SK-N-DZ (cell line): Measurements from ENCODE around the gene SORCS1.

Experiments
- DNase-seq: peaks from one replicate; pipeline ENCODE4 v3.0.0-alpha.2; 2015; ENCODE audit warnings: low spot score

SORCS1 gene

DNA sequence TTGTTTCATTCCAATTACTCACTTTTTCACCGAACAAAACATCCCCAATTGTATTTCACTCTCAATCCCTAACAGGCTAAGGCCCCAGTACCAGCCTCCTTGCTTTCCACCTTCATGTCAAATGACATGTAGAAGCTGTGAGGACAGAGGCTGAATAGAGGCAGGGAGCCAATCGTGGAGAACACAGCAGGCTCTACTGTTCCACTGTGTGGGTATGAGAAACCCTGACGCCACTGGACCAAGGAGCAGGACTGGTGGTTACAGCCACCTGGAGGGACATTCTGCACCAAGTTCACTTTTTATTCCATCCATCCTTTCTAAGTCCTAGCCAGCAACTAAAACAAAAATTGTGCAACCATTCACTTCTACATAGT lies 502.8 kb downstream of the SORCS1 start:
- DNase-seq = no peak

DNA sequence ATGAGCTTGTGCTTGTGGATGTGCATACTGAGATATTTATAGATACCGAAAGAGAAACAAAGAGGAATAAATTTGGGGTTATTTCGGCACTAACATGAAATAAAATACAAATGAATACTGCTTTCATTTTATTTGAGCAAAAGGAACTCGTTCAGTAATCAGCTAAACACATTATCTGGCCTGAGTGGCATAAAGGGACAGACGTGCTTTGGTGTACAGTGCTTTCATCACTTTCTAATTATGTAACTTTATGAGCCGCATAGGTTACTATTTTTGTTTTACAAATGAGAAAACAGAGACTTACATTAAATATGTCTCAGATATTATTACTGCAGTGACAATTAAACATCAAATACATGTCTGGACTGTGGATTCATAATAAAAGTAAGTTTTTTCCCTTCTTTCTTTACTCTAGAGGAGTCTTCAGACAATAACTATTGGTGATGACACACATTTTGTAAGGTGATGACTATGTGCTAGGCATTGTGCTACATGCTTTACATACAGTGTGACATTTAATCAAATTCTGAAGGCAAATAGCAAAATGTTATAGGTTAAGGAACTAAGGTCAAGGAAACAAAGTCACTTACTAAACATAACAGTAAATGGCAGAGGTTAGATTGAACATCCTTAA lies 503.3 kb downstream of the SORCS1 start:
- DNase-seq = no peak

DNA sequence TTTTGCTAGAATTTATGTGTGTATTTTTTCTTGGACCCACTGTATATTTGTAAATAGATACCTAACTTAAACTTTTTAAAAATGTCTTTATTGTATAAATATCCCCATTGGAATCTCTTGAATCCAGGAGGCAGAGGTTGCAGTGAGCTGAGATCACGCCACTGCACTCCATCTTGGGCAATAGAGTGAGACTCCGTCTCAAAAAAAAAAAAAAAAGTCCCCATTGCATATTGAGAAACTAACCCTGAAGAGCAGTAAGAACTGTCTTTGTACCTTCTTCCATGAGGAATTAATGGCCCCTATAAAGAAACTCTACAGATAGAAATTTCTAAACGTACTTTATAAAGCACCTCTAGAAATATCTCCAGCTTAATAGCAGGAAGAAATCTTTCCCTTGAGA lies 504.0 kb downstream of the SORCS1 start:
- no peak for DNase-seq

DNA sequence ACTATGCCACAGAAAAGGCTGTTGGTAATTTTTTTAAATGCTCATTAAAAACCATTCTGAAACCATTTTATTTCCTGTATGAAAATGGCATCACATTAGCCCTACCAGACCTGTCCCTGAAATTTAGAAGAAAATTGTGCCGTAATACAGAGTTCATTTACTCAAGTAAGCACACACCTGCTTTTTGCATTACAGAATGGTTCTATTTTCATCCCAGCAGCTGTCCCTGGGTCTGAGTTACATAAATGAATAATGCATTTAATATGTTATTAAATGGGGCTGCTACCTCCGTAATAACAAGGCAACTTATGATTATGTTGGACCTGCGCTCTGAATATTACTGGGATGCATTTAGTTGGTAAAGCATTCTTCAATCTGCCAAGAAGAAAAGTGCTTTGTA lies 508.9 kb downstream of the SORCS1 start:
- DNase-seq = no peak

DNA sequence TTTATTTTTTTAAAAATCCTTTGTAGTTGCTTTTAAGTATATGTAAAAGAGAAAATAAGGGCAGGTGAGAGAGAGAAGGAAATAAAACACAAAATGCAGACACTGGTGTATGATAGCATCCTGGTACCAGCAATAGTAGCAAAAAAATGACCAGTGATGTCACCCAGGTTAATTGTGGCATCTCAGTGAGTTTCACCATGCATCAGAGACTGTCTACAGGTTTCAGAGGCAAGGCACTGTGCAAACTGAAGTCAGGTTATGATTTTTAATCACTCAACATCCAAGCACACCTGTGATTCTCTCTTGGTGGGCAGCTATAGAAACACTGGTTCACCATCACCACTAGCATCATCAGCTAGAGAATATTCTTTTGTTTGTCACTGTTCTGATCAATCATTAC lies 509.3 kb downstream of the SORCS1 start:
- DNase-seq = no peak

DNA sequence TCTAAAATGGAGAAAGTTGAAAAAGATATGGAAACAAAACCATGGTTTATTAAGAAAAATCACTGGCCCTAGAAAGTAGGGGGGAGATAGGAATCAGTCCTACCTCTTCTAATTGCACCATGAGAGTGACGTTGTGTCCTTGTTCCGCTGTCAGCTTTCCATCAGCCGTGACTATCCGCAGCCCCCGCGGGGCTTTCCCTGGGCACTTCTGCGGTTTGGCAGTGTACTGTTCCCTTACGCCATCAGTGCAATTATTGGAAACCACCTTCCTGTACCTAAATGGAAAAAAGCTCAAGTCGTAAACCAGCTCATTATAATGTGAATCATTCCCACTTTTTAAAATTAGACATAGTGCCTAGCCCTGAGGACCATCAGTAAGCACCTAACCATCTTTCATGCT lies 512.2 kb downstream of the SORCS1 start:
- DNase-seq = no peak

DNA sequence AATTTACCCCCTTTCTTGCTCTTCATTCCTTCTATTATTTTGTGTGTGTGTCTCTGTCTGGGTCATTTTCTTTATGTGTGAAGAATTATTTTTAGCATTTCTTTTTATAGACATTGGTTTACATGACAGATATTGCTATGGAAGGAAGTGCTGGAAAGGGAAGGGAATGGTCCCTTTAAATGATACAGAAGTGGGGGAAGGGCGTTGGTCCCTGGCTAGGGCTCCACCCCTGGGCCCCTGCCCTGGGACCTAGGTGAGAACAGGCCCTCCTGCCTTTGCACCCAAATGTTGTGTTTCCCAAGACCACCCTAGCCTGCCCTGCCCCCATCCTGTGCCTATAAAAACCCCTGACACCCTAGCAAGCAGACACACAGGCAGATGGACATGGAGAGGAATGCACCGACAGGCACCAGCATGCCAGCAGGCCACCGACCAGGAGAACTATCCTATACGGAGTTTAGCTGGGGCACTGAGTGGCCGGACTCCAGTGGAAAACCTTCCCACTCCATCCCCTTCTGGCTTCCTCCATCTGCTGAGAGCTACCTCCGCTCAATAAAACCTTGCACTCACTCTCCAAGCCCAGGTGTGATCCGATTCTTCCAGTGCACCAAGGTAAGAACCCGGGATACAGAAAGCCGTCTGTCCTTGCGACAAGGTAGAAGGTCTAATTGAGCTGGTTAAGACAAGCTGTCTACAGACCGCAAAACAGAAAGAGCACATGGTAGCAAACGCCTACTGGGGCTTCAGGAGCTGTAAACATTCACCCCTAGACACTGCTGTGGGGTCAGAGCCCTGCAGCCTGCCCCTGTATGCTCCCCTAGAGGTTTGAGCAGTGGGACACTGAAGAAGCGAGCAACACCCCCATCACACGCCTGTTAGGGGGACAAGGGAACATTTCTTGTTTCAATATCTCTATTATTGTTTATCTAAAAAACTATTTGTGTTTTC lies 515.7 kb downstream of the SORCS1 start:
- no peak for DNase-seq

DNA sequence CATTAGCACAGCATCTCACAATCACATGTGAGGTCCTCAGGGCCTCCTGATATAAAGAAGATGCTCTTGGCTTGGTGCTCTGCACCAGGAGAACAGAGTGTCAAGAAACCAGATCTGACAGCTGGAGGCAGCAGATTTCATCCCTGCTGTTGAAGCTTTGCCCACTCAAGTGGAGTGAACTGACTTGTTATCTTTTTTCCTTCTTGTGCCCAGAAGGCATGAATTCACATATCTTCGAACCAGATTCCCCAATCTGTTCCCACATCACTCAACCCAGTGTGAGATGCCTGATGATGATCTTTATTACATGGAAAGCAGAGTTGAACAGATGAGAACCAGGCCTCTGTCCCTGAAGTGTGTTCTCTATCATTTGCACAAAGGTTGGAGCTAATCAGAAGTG lies 521.0 kb downstream of the SORCS1 start:
- no peak for DNase-seq

DNA sequence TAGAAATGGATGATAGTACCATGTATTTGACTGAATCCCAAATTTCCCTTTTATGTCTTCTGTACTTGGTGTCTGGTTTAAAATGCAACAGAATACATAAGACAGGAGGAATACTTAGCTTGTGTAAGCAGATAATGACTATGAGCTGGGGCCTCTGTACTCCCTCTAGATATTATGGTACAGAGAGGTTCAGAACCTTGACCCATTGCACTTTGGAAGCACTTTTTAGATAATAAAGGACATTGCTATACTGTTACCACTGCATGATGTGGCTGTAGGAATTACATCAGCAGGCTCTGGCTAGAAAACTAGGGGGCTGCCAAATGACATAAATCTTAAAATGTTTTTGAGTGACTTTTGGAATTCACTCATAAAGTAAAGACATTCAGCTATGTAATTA lies 526.6 kb downstream of the SORCS1 start:
- no peak for DNase-seq

DNA sequence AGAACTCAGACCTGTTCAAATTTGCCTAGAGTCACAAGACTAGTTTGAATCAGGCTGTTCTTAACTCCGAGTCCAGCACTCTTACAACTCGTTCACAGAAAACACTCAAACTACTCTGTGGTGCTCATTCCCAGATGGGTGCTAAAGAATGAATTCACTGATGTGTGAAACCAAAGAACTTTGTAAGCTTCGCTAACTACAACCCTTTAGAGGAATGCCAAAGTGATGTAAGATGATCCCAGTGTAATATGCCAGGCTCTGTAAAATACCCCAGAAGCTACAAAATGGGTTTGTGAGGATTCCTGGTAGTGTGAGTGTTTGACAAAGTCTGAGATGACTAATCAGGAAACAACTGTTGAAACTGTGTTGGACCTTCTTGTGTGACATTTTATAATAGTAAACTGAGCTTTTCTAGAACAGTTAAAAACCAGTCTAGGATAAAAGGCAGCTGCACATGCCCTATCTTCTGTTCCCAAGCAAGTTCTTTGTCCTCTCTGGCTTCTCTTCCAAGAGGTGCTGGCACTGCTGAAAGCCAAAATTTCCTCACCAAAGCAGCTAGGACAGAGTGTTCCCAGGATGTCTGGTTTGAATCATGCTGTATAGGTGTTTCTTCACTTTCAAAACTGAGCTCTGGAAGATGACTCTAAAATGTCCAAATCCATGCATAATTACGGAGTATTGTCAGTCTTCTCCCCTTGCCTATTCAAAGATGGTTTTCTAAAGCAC lies 527.6 kb downstream of the SORCS1 start:
- DNase-seq = no peak

DNA sequence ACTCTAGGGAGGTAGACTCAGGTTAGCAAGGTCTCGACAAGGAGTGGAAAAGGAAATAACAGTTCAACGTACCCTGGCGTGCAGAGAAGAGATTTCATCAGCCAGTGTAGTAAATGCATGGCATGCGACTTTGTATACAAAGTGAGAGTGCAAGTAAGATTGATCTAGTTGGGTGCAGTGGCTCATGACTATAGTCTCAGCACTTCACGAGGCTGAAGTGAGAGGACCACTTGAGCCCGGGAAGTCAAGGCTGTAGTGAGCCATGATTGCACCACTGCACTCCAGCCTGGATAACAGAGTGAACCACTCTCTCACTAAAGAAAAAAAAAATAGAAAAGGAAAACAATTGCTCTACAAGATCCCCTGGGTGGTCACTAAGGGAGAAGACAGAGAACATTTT lies 528.6 kb downstream of the SORCS1 start:
- no peak for DNase-seq

DNA sequence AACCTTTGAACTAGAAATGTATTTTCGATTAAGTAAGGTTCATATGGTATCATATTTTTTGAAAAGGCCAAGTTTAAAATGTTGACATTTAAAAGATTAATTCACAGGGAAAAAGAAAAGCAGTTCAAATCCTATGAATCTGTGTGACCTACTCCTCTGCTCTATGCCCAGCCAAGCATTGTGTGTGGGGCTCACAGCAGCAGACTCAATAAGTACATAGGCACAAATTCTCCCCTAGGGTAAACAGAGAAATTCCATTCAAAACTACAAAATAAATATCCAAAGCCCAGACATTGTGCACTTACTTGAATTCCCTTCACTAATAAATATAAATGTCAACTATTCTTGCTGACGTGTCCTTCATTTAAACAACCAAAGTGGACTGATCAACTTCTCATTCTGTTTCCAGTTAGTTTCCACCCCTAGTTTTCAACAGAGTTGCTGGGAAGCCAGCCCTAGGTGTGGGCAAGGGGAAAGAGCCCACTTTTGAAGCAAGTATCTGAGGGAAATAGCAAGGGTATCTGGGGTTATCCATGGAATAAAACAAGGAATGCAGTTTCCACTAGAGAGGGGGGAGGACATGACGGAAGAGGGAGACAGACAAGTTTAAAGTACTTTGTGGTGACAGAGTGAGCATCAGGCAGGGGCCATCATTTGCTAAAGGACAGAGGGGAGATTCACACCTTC lies 533.3 kb downstream of the SORCS1 start:
- no peak for DNase-seq

DNA sequence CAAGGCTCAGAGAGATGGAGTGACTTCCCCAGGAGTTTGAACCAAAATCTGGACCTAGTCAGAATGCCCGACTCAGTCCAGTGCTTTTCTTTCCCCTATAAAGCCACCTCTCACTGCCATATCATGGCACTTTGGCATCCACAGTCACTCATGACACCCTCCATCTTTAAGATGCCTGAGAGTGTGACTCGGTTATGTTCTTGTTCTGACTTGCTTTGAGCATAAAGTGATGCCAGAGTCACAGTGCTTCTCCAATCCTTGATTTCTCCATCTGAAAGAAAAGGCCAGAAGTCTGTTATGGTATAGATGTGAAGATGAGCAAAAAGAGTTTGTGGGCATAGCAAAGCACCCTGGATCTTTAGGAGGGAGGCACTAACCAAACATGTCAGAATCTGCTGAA lies 538.1 kb downstream of the SORCS1 start:
- DNase-seq = no peak

DNA sequence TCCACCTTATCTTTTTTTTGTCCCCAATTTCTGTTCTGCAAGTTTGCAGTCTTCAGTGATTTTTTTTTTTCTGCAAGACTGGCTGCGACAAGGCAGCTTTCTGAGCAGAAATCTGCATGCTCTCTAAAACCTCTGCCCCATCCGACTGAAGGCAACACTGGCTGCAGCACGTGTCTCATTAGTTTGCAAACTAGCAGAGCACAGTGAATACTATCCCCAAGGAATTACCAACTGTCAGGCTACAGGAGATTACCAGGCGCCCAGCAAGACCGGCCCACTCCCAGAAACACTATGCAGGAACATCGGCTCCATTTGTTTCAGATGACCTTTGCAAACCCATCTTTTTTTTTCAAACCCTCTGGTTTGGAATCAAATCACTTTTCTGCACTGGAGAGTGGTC lies 538.8 kb downstream of the SORCS1 start:
- peak; percentile 82 for DNase-seq

DNA sequence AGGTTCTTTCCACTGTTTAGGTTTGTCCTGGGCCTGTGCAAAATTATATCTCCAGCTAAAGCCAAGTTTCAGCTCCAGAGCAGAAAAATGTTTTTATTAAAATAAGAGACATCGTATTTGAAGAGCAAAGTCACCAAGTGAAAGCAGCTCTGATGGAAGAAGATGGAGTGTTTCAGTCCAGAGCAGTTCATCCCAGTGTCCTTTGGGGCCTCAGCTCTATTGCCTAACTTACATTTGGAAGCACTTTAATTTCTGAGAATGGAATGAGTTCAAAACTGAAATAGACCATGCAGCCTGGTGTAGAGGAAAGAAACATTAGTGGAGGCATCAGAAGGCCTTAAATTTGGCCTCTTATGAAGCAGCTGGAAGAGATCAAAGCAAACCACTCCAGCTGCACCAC lies 545.2 kb downstream of the SORCS1 start:
- no peak for DNase-seq

DNA sequence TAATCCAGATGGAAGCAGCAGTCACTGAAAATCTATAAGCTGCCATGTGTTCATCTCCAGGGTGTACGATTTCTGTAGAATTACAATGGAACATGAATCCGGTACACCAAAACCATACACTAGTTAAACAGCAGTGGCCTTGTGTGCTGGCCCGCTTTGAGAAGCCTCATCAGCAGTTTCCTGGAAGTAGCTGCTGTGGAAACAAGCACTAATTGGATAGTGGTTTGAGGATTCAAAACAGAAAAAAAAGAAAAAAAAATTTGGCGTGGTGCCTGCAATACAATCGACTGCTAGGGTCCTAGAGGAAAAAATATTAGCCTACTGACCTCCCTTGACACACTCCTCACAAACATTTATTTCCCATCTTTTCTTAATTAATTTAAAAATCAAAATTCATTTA lies 545.9 kb downstream of the SORCS1 start:
- DNase-seq = no peak

DNA sequence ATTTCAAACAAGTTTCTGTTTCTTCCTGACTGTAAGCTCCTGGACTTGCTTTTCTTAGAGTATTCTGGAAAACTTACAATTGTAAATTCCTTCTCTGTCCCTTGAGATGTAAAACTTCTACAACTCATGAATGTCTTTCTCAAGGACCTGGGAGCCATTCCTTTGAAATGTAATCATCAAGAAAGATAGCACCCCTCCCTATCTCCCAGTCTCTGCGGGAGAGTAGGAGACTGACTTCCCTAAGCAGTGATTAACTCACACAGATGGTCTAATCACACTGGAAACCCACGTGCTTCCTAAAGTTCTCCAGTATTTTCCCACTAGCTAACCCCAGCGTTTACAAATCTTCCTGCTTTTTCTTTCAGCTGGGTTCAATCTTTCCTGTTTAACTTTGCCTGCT lies 549.4 kb downstream of the SORCS1 start:
- no peak for DNase-seq

DNA sequence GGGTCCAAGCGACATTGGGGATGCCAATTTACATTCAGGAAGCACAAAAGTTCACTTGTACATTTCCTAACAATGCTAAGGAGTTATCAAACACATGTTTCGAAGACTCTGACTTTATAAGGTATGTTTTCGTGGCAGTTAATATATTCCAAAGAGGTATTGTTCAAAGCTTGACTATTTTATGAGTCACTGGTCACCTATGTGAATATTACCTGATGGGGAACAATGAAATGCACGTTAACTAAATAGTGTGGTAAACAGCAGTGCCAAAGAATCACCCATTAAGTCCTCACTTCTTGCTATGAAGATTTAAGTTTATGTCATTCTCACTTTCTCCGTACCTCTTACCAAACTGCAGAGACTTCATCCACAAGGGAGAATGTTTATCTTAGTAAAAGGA lies 550.2 kb downstream of the SORCS1 start:
- DNase-seq = no peak

DNA sequence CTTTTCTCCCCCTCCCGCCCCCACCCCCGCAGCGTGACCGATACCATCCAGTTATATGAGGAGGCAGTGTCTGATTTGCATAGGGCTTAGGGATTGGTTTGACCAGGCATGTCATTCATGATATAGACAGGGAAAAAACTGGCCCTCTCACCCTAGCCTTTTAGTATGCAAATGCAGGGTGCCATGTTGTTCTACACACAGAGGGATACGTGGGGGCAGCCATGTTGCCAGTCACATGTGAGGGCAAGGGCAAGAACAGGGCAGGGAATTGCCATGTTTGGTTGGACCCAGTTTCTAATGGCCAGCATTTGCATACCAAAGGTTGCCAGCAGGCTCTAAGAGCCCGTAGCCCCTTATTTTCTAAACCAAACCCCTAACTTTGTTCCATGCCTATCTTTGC lies 552.1 kb downstream of the SORCS1 start:
- DNase-seq = no peak

DNA sequence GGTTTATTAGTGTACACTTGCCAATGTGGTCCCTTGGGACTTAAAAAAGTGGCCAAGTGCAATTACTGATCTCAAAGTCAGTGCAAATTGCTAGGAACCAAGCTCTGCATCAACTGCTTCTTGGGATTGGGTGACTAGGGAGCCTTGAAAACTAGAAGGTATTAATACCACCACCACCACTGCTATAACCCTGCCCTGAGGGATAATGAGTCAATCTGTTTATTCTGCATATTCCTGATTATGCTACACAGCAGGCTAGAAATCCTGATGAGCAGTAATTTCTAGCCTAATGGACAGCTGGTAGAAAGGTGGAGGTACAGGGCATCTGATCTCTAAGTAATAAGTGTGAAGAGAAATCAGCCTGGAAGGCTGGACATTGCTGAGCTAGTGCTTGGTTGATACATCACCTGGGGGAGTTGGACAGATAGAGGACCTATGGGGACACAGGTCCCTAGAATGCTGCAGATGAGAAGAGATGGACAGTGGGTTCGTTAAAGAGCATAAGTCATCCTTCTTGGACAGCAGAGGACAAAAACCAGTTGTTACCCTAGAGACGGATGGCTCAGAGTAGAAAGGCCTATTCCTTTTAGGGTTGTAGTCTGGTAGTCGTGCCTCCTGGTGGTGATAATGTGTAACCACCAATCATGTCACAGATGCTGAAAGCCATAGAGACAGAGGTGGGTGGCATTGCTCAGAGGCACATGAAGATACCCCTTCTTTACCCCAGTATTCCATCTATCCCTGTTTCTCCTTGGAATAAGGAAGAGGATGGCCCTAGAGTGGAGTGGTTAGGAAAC lies 554.8 kb downstream of the SORCS1 start:
- DNase-seq = no peak

DNA sequence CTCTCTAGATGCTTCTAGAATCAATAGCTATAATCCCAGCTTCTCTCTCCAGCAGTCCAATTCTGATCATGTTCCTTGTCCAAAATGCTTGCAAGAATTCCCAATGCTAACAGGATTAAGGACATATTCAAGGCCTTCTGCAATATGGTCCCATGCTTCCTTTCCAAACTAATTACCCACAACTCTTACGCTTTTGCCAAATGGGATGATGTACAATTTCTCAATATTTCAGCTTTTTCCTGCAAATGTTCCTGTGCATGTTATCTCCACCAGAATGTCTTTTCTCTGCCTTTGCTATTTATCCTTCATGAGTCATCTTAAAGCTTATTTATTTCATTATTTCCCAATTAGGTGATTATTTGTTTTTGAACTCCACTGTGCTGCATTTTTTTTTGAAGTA lies 556.4 kb downstream of the SORCS1 start:
- no peak for DNase-seq
